B cell (primary cell): ENCODE measurements around the gene SKAP1. TPM values are rescaled to one million over a fixed set of nuclear protein-coding genes. Genes with fewer than 3 reads are reported as not detected.

ENCODE experiments used
- ATAC-seq: fragments of 200-7000 bp; cut with Tn5 transposase; one replicate; pipeline ENCODE4 v1.10.0; 2021; ENCODE audit warnings: low read depth, mild to moderate bottlenecking, moderate number of reproducible peaks, moderate library complexity
- CTCF ChIA-PET: fragments of 350-600 bp; sonication (Branson Sonifier 250); formaldehyde crosslinking; loops from one replicate; lab custom pipeline; 2021; ENCODE audit warnings: antibody characterized with exemption, inconsistent platforms; lab: Charles Lee
- POLR2A ChIA-PET: fragments of 350-600 bp; sonication (Branson Sonifier 250); formaldehyde crosslinking; loops from one replicate; lab custom pipeline; 2021; ENCODE audit warnings: antibody characterized with exemption; lab: Charles Lee
- DNase-seq: peaks from one replicate; pipeline ENCODE4 v3.0.0; 2013
- H2AFZ ChIP-seq: 2 replicates; pipeline ENCODE4 v1.6.1; 2012; ENCODE audit warnings: mild to moderate bottlenecking, low read depth, low read length; ENCODE audit not compliant: insufficient read depth, poor library complexity, severe bottlenecking
- H3K27ac ChIP-seq, 2 donors: 1 replicate in 1 of 2; 2 replicates in 1 of 2; pipeline ENCODE4 v1.5.1; 2012 to 2013; ENCODE audit warnings: low read length in 2 of 2, mild to moderate bottlenecking in 2 of 2, moderate library complexity in 1 of 2
- H3K27me3 ChIP-seq, 4 experiments: fragments of 200-600 bp in 1 of 4; sonication (generic) in 1 of 4; replicated peaks in 1 of 4; 1 replicate in 2 of 4; 2 replicates in 2 of 4; pipeline versions ENCODE4 v1.6.1 to v1.7.0; 2013 to 2016; ENCODE audit warnings: low read length in 3 of 4, mild to moderate bottlenecking in 2 of 4, mixed read lengths in 1 of 4, moderate library complexity in 1 of 4; ENCODE audit not compliant: insufficient read depth in 4 of 4, control insufficient read depth in 3 of 4; ENCODE audit errors: control extremely low read depth in 1 of 4
- H3K36me3 ChIP-seq, 2 experiments: replicated peaks in 1 of 2; 1 replicate in 1 of 2; 2 replicates in 1 of 2; pipeline versions ENCODE4 v1.6.1 to v1.7.1; 2013; ENCODE audit warnings: low read length in 1 of 2; ENCODE audit not compliant: insufficient read depth in 2 of 2, control insufficient read depth in 1 of 2; ENCODE audit errors: control extremely low read depth in 1 of 2, extremely low read depth in 1 of 2
- H3K4me1 ChIP-seq, 2 donors: fragments of 200-600 bp in 1 of 2; sonication (generic) in 1 of 2; 1 replicate in 1 of 2; 2 replicates in 1 of 2; pipeline versions ENCODE4 v1.5.1 to v1.6.1; 2013 to 2017; ENCODE audit warnings: low read length in 2 of 2; ENCODE audit not compliant: control insufficient read depth in 2 of 2, insufficient read depth in 2 of 2
- H3K4me2 ChIP-seq: replicated peaks from 2 replicates; pipeline ENCODE3; 2012; ENCODE audit warnings: mild to moderate bottlenecking, low read depth, low read length; ENCODE audit not compliant: poor library complexity, severe bottlenecking
- H3K4me3 ChIP-seq, 5 experiments: fragments of 200-600 bp in 1 of 5; sonication (generic) in 1 of 5; 1 replicate in 3 of 5; 2 replicates in 2 of 5; pipeline versions ENCODE4 v1.5.1 to v1.7.0; 2011 to 2016; ENCODE audit warnings: low read length in 4 of 5, mild to moderate bottlenecking in 4 of 5, low read depth in 2 of 5, control low read depth in 1 of 5, moderate library complexity in 1 of 5; ENCODE audit not compliant: insufficient read depth in 1 of 5; ENCODE audit errors: control extremely low read depth in 1 of 5, extremely low read depth in 1 of 5
- H3K79me2 ChIP-seq: fragments of 200-600 bp; sonication (generic); one replicate; pipeline ENCODE4 v1.6.0; 2016; ENCODE audit warnings: low read length; ENCODE audit not compliant: control insufficient read depth, insufficient read depth
- H3K9ac ChIP-seq: fragments of 200-600 bp; sonication (generic); 2 replicates; pipeline ENCODE4 v1.6.1; 2017; ENCODE audit warnings: mild to moderate bottlenecking, low read length, moderate library complexity
- H3K9me3 ChIP-seq, 3 donors: one replicate each; pipeline versions ENCODE4 v1.6.1 to v1.7.1; 2013; ENCODE audit warnings: low read length in 2 of 3; ENCODE audit not compliant: control insufficient read depth in 2 of 3, insufficient read depth in 1 of 3; ENCODE audit errors: control extremely low read depth in 1 of 3
- H4K20me1 ChIP-seq: 2 replicates; pipeline ENCODE4 v1.6.0; 2012; ENCODE audit warnings: mild to moderate bottlenecking, low read length; ENCODE audit not compliant: insufficient read depth, control insufficient read depth, poor library complexity, severe bottlenecking
- H3K27ac Mint-ChIP-seq: one replicate; pipeline ENCODE4 v1.8.0; 2021; ENCODE audit warnings: mixed read lengths
- H3K27me3 Mint-ChIP-seq: one replicate; pipeline ENCODE4 v1.8.0; 2021; ENCODE audit warnings: mixed read lengths
- H3K4me1 Mint-ChIP-seq: one replicate; pipeline ENCODE4 v1.8.0; 2021; ENCODE audit warnings: mixed read lengths
- H3K4me3 Mint-ChIP-seq: one replicate; pipeline ENCODE4 v1.8.0; 2021; ENCODE audit warnings: mixed read lengths
- H3K9me3 Mint-ChIP-seq: one replicate; pipeline ENCODE4 v1.8.0; 2022; ENCODE audit warnings: mixed read lengths; ENCODE audit not compliant: insufficient read depth
- EZH2 ChIP-seq: IDR thresholded peaks from 2 replicates; pipeline ENCODE4 v1.6.1; 2012; ENCODE audit warnings: borderline replicate concordance, low read depth, mild to moderate bottlenecking, moderate library complexity, low read length; ENCODE audit not compliant: insufficient read depth, poor library complexity, severe bottlenecking
- WGBS: methylation state at CpG from one replicate; pipeline ENCODE4 v1.1.5; 2013; ENCODE audit warnings: missing lambda C conversion rate; ENCODE audit not compliant: insufficient coverage; 5-methylcytosine and 5-hydroxymethylcytosine counted together
- intact Hi-C: fragments of 100-400 bp; cut with micrococcal nuclease; formaldehyde crosslinking; loops from one replicate; pipeline ENCODE4 v1.10.0; 2022
- polyA plus RNA-seq: library from polyadenylated mRNA; depleted of rRNA; stranded (reverse); fragments of >200 nt; gene quantifications from 2 replicates; pipeline ENCODE4 v1.2.3, GENCODE V29; 2012
- total RNA-seq, 2 donors: library from RNA; stranded (reverse); fragments of 120-200 nt in 1 of 2; gene quantifications; 1 replicate in 1 of 2; 2 replicates in 1 of 2; pipeline versions ENCODE4 v1.2.3 to v1.2.4, GENCODE V29; 2013 to 2022
- TF ChIP-seq, protein P1 (sequence below): fragments of 200-600 bp; IDR thresholded peaks from one replicate; pipeline ENCODE4 v1.8.0; 2022; ENCODE audit warnings: antibody characterized with exemption, mild to moderate bottlenecking

SKAP1 gene
- total and polyA plus RNA-seq, 2 donors (not counting 1 experiment from before 2014, with no cell fraction given) = 33.1 to 37.3 TPM

DNA sequence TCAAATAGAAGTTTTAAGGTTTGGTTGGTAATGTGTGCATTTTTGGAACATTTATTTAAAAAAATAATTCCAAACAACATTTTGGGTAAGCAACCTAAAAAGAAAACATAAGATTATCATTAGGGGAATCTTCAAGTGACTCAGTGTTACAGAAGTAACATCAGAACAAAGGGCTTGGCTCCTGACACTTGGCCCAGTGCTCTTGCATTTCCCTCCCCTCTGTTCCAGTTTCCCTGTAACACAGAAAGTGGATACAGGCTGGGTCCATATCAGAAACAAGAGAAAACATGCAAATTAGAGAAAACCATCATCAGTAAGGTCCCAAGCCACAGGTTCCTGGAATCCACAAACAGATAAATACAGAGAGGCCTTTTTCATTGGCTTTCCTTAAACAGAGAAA, 40.1 kb downstream of the SKAP1 start:
- ATAC-seq = no peak

DNA sequence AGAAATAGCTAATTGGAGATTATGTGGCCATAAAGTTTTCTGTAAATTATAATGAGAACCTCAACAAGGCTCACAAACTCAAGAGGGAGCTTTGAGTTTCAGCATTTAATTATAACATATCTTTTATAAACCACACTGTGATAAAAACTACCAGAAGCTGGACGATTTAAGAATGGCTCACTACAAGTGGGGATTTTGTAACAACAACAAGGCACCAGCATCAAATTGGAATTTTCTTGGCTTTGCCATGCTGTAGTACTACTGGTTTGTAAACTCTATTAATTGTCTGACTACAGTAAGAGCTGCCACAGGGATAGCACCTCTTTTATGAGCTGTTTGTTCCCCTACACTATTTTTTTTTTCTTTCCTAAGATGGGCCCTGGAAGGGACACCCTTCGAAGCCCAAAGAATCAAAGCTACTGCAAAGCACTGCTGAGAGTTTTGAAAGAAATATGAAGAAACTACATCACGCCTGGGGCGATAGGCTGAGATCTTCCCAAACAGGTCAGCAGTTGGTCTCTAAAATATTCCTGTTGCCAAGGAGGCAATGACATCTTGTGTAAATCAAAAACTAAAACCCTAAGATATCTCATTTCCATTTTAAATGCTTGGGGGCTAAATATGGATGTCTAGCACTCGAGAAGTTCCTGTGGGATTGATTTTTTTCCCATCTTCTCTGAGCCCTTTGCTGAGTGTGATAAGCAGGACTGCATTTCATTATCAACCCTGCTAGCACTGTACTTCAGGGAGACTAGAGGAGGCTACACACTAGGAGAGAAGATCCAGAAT, 40.9 kb downstream of the SKAP1 start:
- POLR2A ChIA-PET = no interaction called here
- Histone ChIP-seq H3K4me1 (peaks cover 10% of the 10 kb centered on the region in 2 donors), H3K4me2 (no peak overlapping the region), H2AFZ (no peak overlapping the region), H3K36me3 (peaks cover 0 to 10% of the 10 kb centered on the region in 2 experiments), H3K27me3 (no peaks in the 10 kb centered on the region), H3K79me2 (peaks cover under 1% of the 10 kb centered on the region), H3K4me3 (no peak overlapping the region), H3K27ac (no peak overlapping the region), H3K9me3 (no peaks in the 10 kb centered on the region), H3K9ac (no peak overlapping the region), H4K20me1 (peaks cover 5% of the 10 kb centered on the region)
- Mint-ChIP-seq H3K27me3 (peaks cover 4% of the 10 kb centered on the region), H3K4me1 (peaks cover 22% of the 10 kb centered on the region), H3K27ac (no peak overlapping the region), H3K4me3 (no peak overlapping the region), H3K9me3 (no peaks in the 10 kb centered on the region)
- DNase-seq (no peak), ATAC-seq (no peak)
- TF ChIP-seq, protein P1, sequence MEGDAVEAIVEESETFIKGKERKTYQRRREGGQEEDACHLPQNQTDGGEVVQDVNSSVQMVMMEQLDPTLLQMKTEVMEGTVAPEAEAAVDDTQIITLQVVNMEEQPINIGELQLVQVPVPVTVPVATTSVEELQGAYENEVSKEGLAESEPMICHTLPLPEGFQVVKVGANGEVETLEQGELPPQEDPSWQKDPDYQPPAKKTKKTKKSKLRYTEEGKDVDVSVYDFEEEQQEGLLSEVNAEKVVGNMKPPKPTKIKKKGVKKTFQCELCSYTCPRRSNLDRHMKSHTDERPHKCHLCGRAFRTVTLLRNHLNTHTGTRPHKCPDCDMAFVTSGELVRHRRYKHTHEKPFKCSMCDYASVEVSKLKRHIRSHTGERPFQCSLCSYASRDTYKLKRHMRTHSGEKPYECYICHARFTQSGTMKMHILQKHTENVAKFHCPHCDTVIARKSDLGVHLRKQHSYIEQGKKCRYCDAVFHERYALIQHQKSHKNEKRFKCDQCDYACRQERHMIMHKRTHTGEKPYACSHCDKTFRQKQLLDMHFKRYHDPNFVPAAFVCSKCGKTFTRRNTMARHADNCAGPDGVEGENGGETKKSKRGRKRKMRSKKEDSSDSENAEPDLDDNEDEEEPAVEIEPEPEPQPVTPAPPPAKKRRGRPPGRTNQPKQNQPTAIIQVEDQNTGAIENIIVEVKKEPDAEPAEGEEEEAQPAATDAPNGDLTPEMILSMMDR = no peak
- TF ChIP-seq EZH2 = no peak
- 89% methylated on average over 2 of the region's 5 CpGs for WGBS
- intact Hi-C loops = no loop called here
- CTCF ChIA-PET = no interaction called here

More for the DNA sequence above, 40.1 kb downstream of the SKAP1 start:
- peaks cover 4% of the 10 kb centered on the region for H3K27me3 Mint-ChIP-seq
- H3K27me3 ChIP-seq = no peaks in the 10 kb centered on the region
- CTCF ChIA-PET = no interaction called here
- H3K79me2 ChIP-seq = no peaks in the 10 kb centered on the region
- TF ChIP-seq, protein P1 = no peak
- TF ChIP-seq EZH2 = no peak
- H3K4me3 ChIP-seq = no peak overlapping the region
- peaks cover 7 to 10% of the 10 kb centered on the region in 2 donors for H3K4me1 ChIP-seq
- intact Hi-C loops = no loop called here
- peaks cover 16% of the 10 kb centered on the region for H3K4me1 Mint-ChIP-seq
- H3K36me3 ChIP-seq = peaks cover 0 to 5% of the 10 kb centered on the region in 2 experiments
- peaks cover 1% of the 10 kb centered on the region for H4K20me1 ChIP-seq
- no peak overlapping the region for H3K27ac Mint-ChIP-seq
- H3K9me3 ChIP-seq = no peaks in the 10 kb centered on the region
- H2AFZ ChIP-seq = no peak overlapping the region
- DNase-seq = no peak
- H3K27ac ChIP-seq = no peak overlapping the region
- no peak overlapping the region for H3K4me3 Mint-ChIP-seq
- H3K9ac ChIP-seq = no peak overlapping the region
- POLR2A ChIA-PET = no interaction called here
- H3K4me2 ChIP-seq = no peak overlapping the region
- H3K9me3 Mint-ChIP-seq = no peaks in the 10 kb centered on the region
